Left ventricle myocardium inferior (tissue), 1 donor: Measurements from ENCODE around the gene KRT31. TPM values are rescaled to one million over a fixed set of nuclear protein-coding genes. Genes with fewer than 3 reads are reported as not detected.

Experiments
- DNase-seq: peaks from one replicate; pipeline ENCODE4 v3.0.0-alpha.2; 2020
- H3K27ac ChIP-seq: fragments of 200-600 bp; replicated peaks from 2 replicates; pipeline ENCODE4 v1.8.0; 2021
- H3K27me3 ChIP-seq: fragments of 200-600 bp; 2 replicates; pipeline ENCODE4 v1.8.0; 2021; ENCODE audit warnings: low read depth
- H3K36me3 ChIP-seq: fragments of 200-600 bp; 2 replicates; pipeline ENCODE4 v1.8.0; 2021
- H3K4me1 ChIP-seq: fragments of 200-600 bp; 2 replicates; pipeline ENCODE4 v1.8.0; 2021
- H3K4me3 ChIP-seq: fragments of 200-600 bp; 2 replicates; pipeline ENCODE4 v1.8.0; 2021; ENCODE audit warnings: mild to moderate bottlenecking, moderate library complexity
- H3K9me3 ChIP-seq: fragments of 200-600 bp; replicated peaks from 2 replicates; pipeline ENCODE4 v1.8.0; 2021
- intact Hi-C: fragments of 100-400 bp; cut with micrococcal nuclease; formaldehyde crosslinking; loops from one replicate; pipeline ENCODE4 v1.11.0; 2022
- total RNA-seq: library from RNA; stranded (reverse); fragmentation: NEBNext Ultra II Directional; extraction: Animal tissue kit (Norgen Biotek cat#: 25700); gene quantifications from one replicate; pipeline ENCODE4 v1.2.1, GENCODE V29; 2021
- TF ChIP-seq, protein P1 (sequence below): fragments of 200-600 bp; IDR thresholded peaks from 2 replicates; pipeline ENCODE4 v1.8.0; 2021; ENCODE audit warnings: antibody characterized with exemption, mild to moderate bottlenecking, borderline replicate concordance
- donor health status: DM: no; HTN: yes; CAD: no; lungs with severe emphysema.

The KRT31 gene
- total RNA-seq, 1 donor from 2014 or later: not detected

DNA sequence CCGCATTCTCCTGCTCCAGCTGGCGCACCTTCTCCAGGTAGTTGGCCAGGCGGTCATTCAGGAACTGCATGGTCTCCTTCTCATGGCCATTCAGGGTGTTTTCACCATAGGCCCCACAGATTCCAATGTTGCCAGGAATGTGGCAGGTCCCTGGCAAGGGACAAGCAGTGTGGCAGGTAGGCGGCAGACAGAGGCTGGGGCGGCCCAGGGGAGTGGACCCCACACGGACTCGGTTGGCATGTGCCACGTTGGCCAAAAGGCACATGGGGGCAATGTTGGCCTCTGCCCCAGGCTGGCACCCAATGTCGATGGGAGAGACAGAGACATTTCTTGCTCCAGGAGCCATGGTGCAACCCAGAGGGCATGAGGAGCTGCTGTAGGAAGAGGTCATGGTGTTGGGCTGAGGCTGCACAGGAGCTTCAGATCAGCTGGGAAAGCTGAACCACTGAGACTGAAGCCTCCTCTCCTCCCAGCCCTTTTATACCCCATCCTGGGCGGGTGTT lies 43.2 kb upstream of the KRT31 start, which contains the start of gene KRT38:
Gene KRT38, minus strand, starts transcription at position 453 of the 503 bp plus-strand sequence. Its CDS starts 62 bp downstream, at position 391.
- no peak for DNase-seq
- no peaks in the 10 kb centered on the region for H3K4me1 ChIP-seq
- no peak within 1 kb of the TSS for H3K4me3 ChIP-seq
- TF ChIP-seq, protein P1, sequence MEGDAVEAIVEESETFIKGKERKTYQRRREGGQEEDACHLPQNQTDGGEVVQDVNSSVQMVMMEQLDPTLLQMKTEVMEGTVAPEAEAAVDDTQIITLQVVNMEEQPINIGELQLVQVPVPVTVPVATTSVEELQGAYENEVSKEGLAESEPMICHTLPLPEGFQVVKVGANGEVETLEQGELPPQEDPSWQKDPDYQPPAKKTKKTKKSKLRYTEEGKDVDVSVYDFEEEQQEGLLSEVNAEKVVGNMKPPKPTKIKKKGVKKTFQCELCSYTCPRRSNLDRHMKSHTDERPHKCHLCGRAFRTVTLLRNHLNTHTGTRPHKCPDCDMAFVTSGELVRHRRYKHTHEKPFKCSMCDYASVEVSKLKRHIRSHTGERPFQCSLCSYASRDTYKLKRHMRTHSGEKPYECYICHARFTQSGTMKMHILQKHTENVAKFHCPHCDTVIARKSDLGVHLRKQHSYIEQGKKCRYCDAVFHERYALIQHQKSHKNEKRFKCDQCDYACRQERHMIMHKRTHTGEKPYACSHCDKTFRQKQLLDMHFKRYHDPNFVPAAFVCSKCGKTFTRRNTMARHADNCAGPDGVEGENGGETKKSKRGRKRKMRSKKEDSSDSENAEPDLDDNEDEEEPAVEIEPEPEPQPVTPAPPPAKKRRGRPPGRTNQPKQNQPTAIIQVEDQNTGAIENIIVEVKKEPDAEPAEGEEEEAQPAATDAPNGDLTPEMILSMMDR: no peak
- peaks cover 98% of the 10 kb centered on the region for H3K27me3 ChIP-seq
- no peak within 1 kb of the TSS for H3K27ac ChIP-seq
- no peaks in the 10 kb centered on the region for H3K36me3 ChIP-seq
- intact Hi-C loops: no loop called here
- peaks cover 7% of the 10 kb centered on the region for H3K9me3 ChIP-seq

DNA sequence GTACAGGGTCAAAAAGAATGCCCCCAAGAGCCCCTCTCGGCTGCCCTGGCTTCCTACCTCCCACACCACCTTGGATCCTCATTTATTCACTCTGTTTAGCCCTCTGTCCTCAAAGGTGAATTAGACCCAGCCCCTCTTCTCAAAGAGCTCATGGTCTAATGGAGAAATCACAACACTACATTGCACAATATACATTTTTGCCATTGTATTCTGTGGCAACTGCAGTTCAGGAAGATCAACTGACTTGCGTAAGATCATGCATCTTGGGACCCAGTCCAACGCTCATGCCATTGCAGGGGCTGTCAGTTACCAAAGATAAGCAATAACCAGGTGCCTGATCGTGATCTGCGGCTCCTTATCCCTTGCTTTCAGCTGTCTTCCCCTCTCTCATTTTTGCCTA lies 42.0 kb upstream of the KRT31 start:
- DNase-seq: no peak
- Histone ChIP-seq H3K27ac (no peak overlapping the region), H3K27me3 (peaks cover 87% of the 10 kb centered on the region), H3K4me3 (no peak overlapping the region), H3K9me3 (peaks cover under 1% of the 10 kb centered on the region), H3K36me3 (no peaks in the 10 kb centered on the region), H3K4me1 (peaks cover 6% of the 10 kb centered on the region)
- TF ChIP-seq, protein P1: no peak
- intact Hi-C loops: no loop called here

DNA sequence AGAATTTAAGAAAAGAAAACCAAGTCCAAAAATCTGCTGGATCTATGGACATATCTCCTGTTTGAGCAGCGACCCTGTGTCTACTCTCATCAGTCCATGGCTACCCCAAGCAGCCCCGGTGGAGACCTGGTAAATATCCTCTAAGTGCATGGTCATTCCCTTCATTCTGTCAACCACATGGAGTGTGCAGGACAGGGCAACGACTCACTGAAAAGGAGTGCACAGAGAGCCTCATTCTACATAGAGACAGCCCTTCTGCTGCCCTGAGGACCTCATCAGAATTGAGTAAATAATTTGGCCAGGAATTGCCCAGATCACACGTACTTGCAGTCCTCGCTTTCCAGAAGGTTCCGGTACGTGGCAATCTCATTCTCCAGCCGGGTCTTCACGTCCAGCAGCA lies 40.4 kb upstream of the KRT31 start:
- Histone ChIP-seq H3K4me1 (peaks cover 10% of the 10 kb centered on the region), H3K4me3 (no peak overlapping the region), H3K9me3 (no peaks in the 10 kb centered on the region), H3K27ac (no peak overlapping the region), H3K27me3 (peaks cover 80% of the 10 kb centered on the region), H3K36me3 (no peaks in the 10 kb centered on the region)
- DNase-seq: no peak
- intact Hi-C loops: no loop called here
- TF ChIP-seq, protein P1: no peak

DNA sequence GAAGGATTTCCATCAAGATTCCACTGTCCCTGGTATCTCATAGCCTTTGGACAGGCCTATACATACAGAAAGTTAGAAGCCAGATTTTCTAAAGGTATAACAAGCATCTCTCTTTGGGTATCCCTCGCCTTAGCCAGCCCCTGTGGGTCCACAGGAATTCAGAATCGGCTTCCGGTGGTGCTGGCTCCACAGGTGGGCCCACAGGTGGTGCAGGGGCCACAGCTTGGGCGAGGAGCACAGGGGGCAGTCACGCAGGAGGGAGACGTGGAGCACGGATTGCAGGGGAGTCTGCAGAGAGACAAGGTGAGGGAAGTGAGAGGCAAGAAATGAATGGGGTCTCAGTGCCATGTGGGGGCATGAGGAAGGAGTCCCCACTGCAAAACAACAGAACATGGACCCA lies 39.8 kb upstream of the KRT31 start:
- no peak for DNase-seq
- TF ChIP-seq, protein P1: no peak
- intact Hi-C loops: no loop called here
- Histone ChIP-seq H3K27ac (no peak overlapping the region), H3K27me3 (peaks cover 80% of the 10 kb centered on the region), H3K4me3 (no peak overlapping the region), H3K4me1 (peaks cover 10% of the 10 kb centered on the region), H3K9me3 (no peaks in the 10 kb centered on the region), H3K36me3 (no peaks in the 10 kb centered on the region)

DNA sequence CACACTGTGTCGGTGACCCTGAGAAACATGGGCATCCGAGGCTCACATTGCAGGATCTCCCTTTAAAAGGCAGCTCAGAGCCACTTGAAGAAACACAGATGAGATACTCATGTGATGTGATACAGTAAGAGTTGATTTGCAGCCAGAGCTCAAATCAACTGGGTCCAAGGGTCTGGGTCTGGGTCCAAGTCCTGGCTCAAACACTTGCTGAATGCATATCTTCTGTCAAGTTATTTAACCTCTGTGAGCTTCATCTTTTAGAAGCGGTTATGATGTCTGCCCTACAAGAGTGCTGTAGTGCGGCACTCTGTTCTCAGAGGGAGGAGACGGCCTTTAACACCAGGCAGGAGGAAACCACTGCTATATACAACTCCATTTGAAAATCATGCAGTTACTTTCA lies 37.0 kb upstream of the KRT31 start:
- Histone ChIP-seq H3K27ac (no peak overlapping the region), H3K4me1 (peaks cover 10% of the 10 kb centered on the region), H3K9me3 (no peaks in the 10 kb centered on the region), H3K4me3 (no peak overlapping the region), H3K27me3 (peaks cover 80% of the 10 kb centered on the region), H3K36me3 (no peaks in the 10 kb centered on the region)
- TF ChIP-seq, protein P1: no peak
- intact Hi-C loops: no loop called here
- no peak for DNase-seq
